CD4-positive, alpha-beta T cell (primary cell): ENCODE measurements around the gene LPP. TPM values are rescaled to one million over a fixed set of nuclear protein-coding genes. Genes with fewer than 3 reads are reported as not detected.

Experiments used
- ATAC-seq: fragments of 200-7000 bp; cut with Tn5 transposase; one replicate; pipeline ENCODE4 v1.10.0; 2022; ENCODE audit warnings: mild to moderate bottlenecking; ENCODE audit not compliant: poor library complexity
- CTCF ChIA-PET: fragments of 350-600 bp; sonication (Branson Sonifier 250); formaldehyde crosslinking; loops from one replicate; lab custom pipeline; 2021; ENCODE audit warnings: antibody characterized with exemption, inconsistent platforms; lab: Charles Lee
- POLR2A ChIA-PET: fragments of 350-600 bp; sonication (Branson Sonifier 250); formaldehyde crosslinking; loops from one replicate; lab custom pipeline; 2021; ENCODE audit warnings: antibody characterized with exemption, inconsistent platforms; lab: Charles Lee
- DNase-seq, 14 experiments: peaks; one replicate each; pipeline ENCODE4 v3.0.0-alpha.2; 2013 to 2020; ENCODE audit warnings: mixed read lengths in 2 of 14
- H3K27ac ChIP-seq, 2 donors: one replicate each; pipeline versions ENCODE4 v1.5.1 to v1.7.0; 2013; ENCODE audit warnings: low read length in 2 of 2, low read depth in 1 of 2, mild to moderate bottlenecking in 1 of 2
- H3K27me3 ChIP-seq, 2 experiments: 1 replicate in 1 of 2; 2 replicates in 1 of 2; pipeline versions ENCODE4 v1.6.1 to v1.7.0; 2013; ENCODE audit warnings: low read length in 2 of 2, control low read depth in 1 of 2, mild to moderate bottlenecking in 1 of 2, moderate library complexity in 1 of 2; ENCODE audit not compliant: insufficient read depth in 2 of 2, control insufficient read depth in 1 of 2
- H3K36me3 ChIP-seq: one replicate; pipeline ENCODE4 v1.6.1; 2013; ENCODE audit warnings: low read length, control low read depth; ENCODE audit not compliant: insufficient read depth
- H3K4me1 ChIP-seq: one replicate; pipeline ENCODE4 v1.6.1; 2013; ENCODE audit warnings: low read length, control low read depth; ENCODE audit not compliant: insufficient read depth
- H3K4me3 ChIP-seq: one replicate; pipeline ENCODE4 v1.5.1; 2013; ENCODE audit warnings: mild to moderate bottlenecking, low read length, moderate library complexity
- H3K9me3 ChIP-seq, 2 experiments: 1 replicate in 1 of 2; 2 replicates in 1 of 2; pipeline versions ENCODE4 v1.6.1 to v1.7.0; 2013; ENCODE audit warnings: low read length in 2 of 2, mild to moderate bottlenecking in 2 of 2, control low read depth in 1 of 2, moderate library complexity in 1 of 2; ENCODE audit not compliant: control insufficient read depth in 1 of 2, insufficient read depth in 1 of 2
- H3K27ac Mint-ChIP-seq: one replicate; pipeline ENCODE4 v1.8.0; 2020; ENCODE audit warnings: mixed read lengths
- H3K27me3 Mint-ChIP-seq: one replicate; pipeline ENCODE4 v1.8.0; 2021; ENCODE audit warnings: mixed read lengths
- H3K36me3 Mint-ChIP-seq: one replicate; pipeline ENCODE4 v1.8.0; 2021; ENCODE audit warnings: low read depth, mixed read lengths
- H3K4me1 Mint-ChIP-seq: one replicate; pipeline ENCODE4 v1.8.0; 2021; ENCODE audit warnings: low read depth, mixed read lengths
- H3K4me3 Mint-ChIP-seq: one replicate; pipeline ENCODE4 v1.8.0; 2020; ENCODE audit warnings: mild to moderate bottlenecking, mixed read lengths
- H3K9me3 Mint-ChIP-seq: one replicate; pipeline ENCODE4 v1.8.0; 2020; ENCODE audit warnings: mixed read lengths
- CTCF ChIP-seq: fragments of 200-600 bp; IDR thresholded peaks from one replicate; pipeline ENCODE4 v1.8.0; 2022; ENCODE audit warnings: antibody characterized with exemption, mild to moderate bottlenecking
- intact Hi-C, 2 experiments: fragments of 100-400 bp; cut with DNase I in 1 of 2; cut with micrococcal nuclease in 1 of 2; formaldehyde crosslinking; loops; one replicate each; pipeline versions ENCODE4 v1.15.1 to v1.9.0; 2023 to 2025; cut with DNase I, micrococcal nuclease
- total RNA-seq, 174 experiments: library from RNA in 2 of 174; stranded (reverse) in 2 of 174; gene quantifications; one replicate each; pipeline ENCODE4 v1.2.3 and lab custom pipeline; 2021 to 2026

The LPP gene
- total RNA-seq, 2 experiments from 2014 or later = 45.6 to 45.9 TPM

DNA sequence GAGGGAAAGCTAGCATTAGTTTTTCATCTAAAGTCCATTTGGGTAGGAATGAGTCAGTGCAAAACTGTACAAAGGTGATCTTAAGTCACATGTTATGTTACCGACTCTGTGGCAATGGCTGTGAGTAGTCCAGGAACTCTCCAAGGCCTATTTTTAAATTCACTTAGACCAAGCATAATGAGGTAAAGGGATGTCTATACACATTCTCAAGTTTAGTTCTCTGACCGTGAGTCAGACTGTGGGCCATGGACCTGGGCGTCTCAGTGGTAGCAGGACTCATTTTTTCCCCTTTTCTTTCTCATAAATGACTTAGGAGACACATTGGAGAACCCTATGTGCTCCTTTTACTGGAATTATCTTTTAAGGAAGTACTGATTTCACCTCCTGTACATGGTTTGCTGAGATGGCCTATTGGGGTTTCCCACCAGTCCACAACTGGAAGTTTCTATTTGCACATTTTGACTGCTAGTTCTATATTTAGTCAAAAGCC, 529.1 kb downstream of the LPP start:
- Histone ChIP-seq H3K9me3 (no peaks in the 10 kb centered on the region), H3K4me1 (no peaks in the 10 kb centered on the region), H3K27me3 (no peaks in the 10 kb centered on the region), H3K4me3 (no peak overlapping the region), H3K36me3 (no peaks in the 10 kb centered on the region), H3K27ac (no peak overlapping the region)
- H3K27me3 Mint-ChIP-seq = no peaks in the 10 kb centered on the region
- no peaks in the 10 kb centered on the region for H3K36me3 Mint-ChIP-seq
- no peaks in the 10 kb centered on the region for H3K9me3 Mint-ChIP-seq
- POLR2A ChIA-PET = no interaction called here
- no peak overlapping the region for H3K4me3 Mint-ChIP-seq
- ATAC-seq (no peak), DNase-seq (peak in 2 of 14 experiments; percentile 17 to 20)
- CTCF ChIA-PET = no interaction called here
- H3K27ac Mint-ChIP-seq = no peak overlapping the region
- TF ChIP-seq CTCF = no peak
- intact Hi-C loops = no loop called here
- no peaks in the 10 kb centered on the region for H3K4me1 Mint-ChIP-seq

GRCh38 chr3:188684276-188684675, 530.3 kb downstream of the LPP start:
- Mint-ChIP-seq H3K4me3 (no peak overlapping the region), H3K9me3 (no peaks in the 10 kb centered on the region), H3K36me3 (no peaks in the 10 kb centered on the region), H3K27me3 (no peaks in the 10 kb centered on the region), H3K27ac (no peak overlapping the region), H3K4me1 (no peaks in the 10 kb centered on the region)
- Histone ChIP-seq H3K36me3 (no peaks in the 10 kb centered on the region), H3K4me1 (no peaks in the 10 kb centered on the region), H3K9me3 (no peaks in the 10 kb centered on the region), H3K27me3 (no peaks in the 10 kb centered on the region), H3K4me3 (no peak overlapping the region), H3K27ac (no peak overlapping the region)
- TF ChIP-seq CTCF = no peak
- ChIA-PET POLR2A (interaction anchor here (0.7 kb wide), 1 partner anchor 27 kb away, joined by 3 read pairs; no protein-coding TSS in a partner anchor), CTCF (interaction anchor here (0.6 to 0.7 kb wide), 2 partner anchors 134 to 931 kb away, joined by 3 read pairs; no protein-coding TSS in a partner anchor)
- no peak for DNase-seq
- intact Hi-C loops = no loop called here
- ATAC-seq = no peak

DNA sequence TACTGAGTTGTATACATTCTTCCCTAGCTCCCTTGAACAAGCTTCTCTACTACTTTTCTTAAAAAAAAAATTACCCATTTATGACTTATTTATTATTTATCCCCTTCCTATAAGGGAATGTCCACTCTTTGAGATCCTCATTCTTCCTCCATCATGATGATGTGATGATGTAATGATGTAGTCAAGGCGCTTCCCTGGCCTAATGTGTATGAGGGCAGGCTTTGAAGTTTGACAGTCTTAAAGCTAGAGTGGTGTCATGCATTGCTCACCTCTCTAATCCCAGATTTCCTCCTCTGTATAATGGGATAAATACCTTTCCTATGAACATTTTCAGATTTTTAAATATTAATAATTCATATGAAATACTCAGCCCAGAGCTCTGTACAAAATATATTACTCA, 531.8 kb downstream of the LPP start:
- Mint-ChIP-seq H3K27ac (no peak overlapping the region), H3K9me3 (no peaks in the 10 kb centered on the region), H3K4me1 (no peaks in the 10 kb centered on the region), H3K36me3 (no peaks in the 10 kb centered on the region), H3K27me3 (no peaks in the 10 kb centered on the region), H3K4me3 (no peak overlapping the region)
- Histone ChIP-seq H3K36me3 (no peaks in the 10 kb centered on the region), H3K27me3 (no peaks in the 10 kb centered on the region), H3K4me3 (no peak overlapping the region), H3K4me1 (no peaks in the 10 kb centered on the region), H3K27ac (no peak overlapping the region), H3K9me3 (no peaks in the 10 kb centered on the region)
- no peak for TF ChIP-seq CTCF
- ATAC-seq (no peak), DNase-seq (no peak)
- CTCF ChIA-PET = no interaction called here
- intact Hi-C loops = no loop called here
- POLR2A ChIA-PET = no interaction called here
